Gastrocnemius medialis (tissue), 4 donors: ENCODE measurements around the gene NAA25. TPM values are rescaled to one million over a fixed set of nuclear protein-coding genes. Genes with fewer than 3 reads are reported as not detected.
"Not testable (repeated sequence)": the region's sequence is repeated elsewhere in the genome, so short reads cannot be mapped to it uniquely, and the experiment has no call there.

Experiments
- ATAC-seq, 2 donors: fragments of 150-250 bp; one replicate each; pipeline ENCODE4 v1.9.1; 2016
- DNase-seq, 2 donors: peaks; one replicate each; pipeline ENCODE4 v3.0.0-alpha.2; 2019
- H3K27ac ChIP-seq, 4 donors: fragments of 200-600 bp; sonication (generic); 1 replicate in 1 of 4; 2 replicates in 3 of 4; pipeline ENCODE4 v1.5.1; 2016 to 2018; ENCODE audit warnings: mild to moderate bottlenecking in 2 of 4, moderate library complexity in 1 of 4
- H3K27me3 ChIP-seq, 3 donors: fragments of 200-600 bp; sonication (generic) in 2 of 3; 1 replicate in 1 of 3; 2 replicates in 2 of 3; pipeline versions ENCODE4 v1.5.1 to v1.6.0; 2016 to 2019; ENCODE audit warnings: mild to moderate bottlenecking in 1 of 3, moderate library complexity in 1 of 3
- H3K36me3 ChIP-seq, 2 donors: fragments of 200-600 bp; sonication (generic) in 1 of 2; one replicate each; pipeline ENCODE4 v1.5.1; 2017 to 2018
- H3K4me1 ChIP-seq, 2 donors: fragments of 200-600 bp; sonication (generic) in 1 of 2; one replicate each; pipeline ENCODE4 v1.5.1; 2016 to 2017; ENCODE audit warnings: mild to moderate bottlenecking in 2 of 2
- H3K4me3 ChIP-seq, 4 donors: fragments of 200-600 bp; sonication (generic) in 3 of 4; 1 replicate in 1 of 4; 2 replicates in 3 of 4; pipeline ENCODE4 v1.5.1; 2016 to 2019; ENCODE audit warnings: mild to moderate bottlenecking in 2 of 4
- H3K9me3 ChIP-seq, 3 donors: fragments of 200-600 bp; sonication (generic) in 2 of 3; 1 replicate in 1 of 3; 2 replicates in 2 of 3; pipeline ENCODE4 v1.5.1; 2016 to 2019
- CTCF ChIP-seq, 5 experiments: fragments of 450-650 bp in 3 of 5; fragments of 200-600 bp in 2 of 5; sonication (generic) in 2 of 5; IDR thresholded peaks in 4 of 5; conservative IDR thresholded peaks in 1 of 5; 1 replicate in 4 of 5; 2 replicates in 1 of 5; pipeline ENCODE4 v1.5.1; 2016 to 2019; ENCODE audit warnings: antibody characterized with exemption in 5 of 5, mild to moderate bottlenecking in 3 of 5, moderate library complexity in 3 of 5
- POLR2A ChIP-seq, 2 donors: fragments of 450-650 bp; IDR thresholded peaks; one replicate each; pipeline ENCODE4 v1.6.1; 2017; ENCODE audit warnings: antibody characterized with exemption in 2 of 2, mild to moderate bottlenecking in 2 of 2, moderate library complexity in 2 of 2
- in situ Hi-C, 4 donors: fragments of 200-750 bp; cut with MboI; loops; one replicate each; pipeline versions ENCODE4 v1.15.0 to v1.8.0; 2017; ENCODE audit warnings: low sequenced_read_pairs in 4 of 4
- intact Hi-C: fragments of 100-400 bp; cut with DNase I; formaldehyde crosslinking; loops from one replicate; pipeline ENCODE4 v1.15.1; 2023; ENCODE audit warnings: low total_unique reads
- total RNA-seq, 4 donors: library from RNA; depleted of rRNA; stranded (reverse); fragments of >200 nt; gene quantifications; one replicate each; pipeline versions ENCODE4 v1.1.0 to v1.2.3, GENCODE V29; 2016

Gene NAA25
- total RNA-seq, 4 donors from 2014 or later: 17.2 to 44.6 (median 25.5) TPM

DNA sequence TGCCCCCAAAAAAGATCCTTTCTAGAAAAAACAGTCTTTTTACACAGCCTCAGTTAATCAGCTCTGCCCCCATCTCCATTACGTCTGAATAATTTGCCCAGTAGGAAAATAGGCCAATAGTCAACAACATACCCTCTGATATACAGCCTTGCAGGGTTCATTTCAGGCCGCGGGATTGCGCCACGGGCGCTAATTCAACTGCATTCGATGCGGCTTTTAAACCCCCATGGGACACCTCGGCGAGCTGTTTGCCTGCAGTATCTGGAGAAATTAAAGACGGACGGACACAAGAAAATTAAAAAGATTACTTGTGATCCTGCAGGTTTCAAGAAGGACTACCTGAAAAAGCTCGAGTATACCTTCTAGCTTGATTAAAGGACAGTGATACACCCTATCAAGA lies 59.2 kb downstream of the NAA25 start:
- Histone ChIP-seq H3K4me1 (no peaks in the 10 kb centered on the region), H3K4me3 (no peak overlapping the region), H3K36me3 (peaks cover 6 to 99% of the 10 kb centered on the region in 2 donors), H3K27ac (no peak overlapping the region), H3K9me3 (no peaks in the 10 kb centered on the region), H3K27me3 (no peaks in the 10 kb centered on the region)
- ATAC-seq: no peak
- in situ Hi-C loops (no loop called here), intact Hi-C loops (no loop called here)
- DNase-seq: no peak
- TF ChIP-seq POLR2A (IDR thresholded peaks at IDR 0.05) (no peak), CTCF (IDR thresholded peaks at IDR 0.05 in 4 of 5, conservative IDR thresholded peaks at IDR 0.05 in 1 of 5) (no peak)

- Histone ChIP-seq H3K27ac (no peak overlapping the region), H3K36me3 (peaks cover 6 to 98% of the 10 kb centered on the region in 2 donors), H3K4me1 (no peaks in the 10 kb centered on the region), H3K4me3 (no peak overlapping the region), H3K27me3 (no peaks in the 10 kb centered on the region), H3K9me3 (no peaks in the 10 kb centered on the region)
- in situ Hi-C loops: no loop called here
- ATAC-seq (no peak), DNase-seq (no peak)
- intact Hi-C loops: no loop called here
- TF ChIP-seq POLR2A (IDR thresholded peaks at IDR 0.05): no peak
- no peak for TF ChIP-seq CTCF (IDR thresholded peaks at IDR 0.05 in 4 of 5, conservative IDR thresholded peaks at IDR 0.05 in 1 of 5)
Observed at GRCh38 chr12:112046003-112046402, 62.6 kb downstream of the NAA25 start.

- H3K36me3 ChIP-seq: peaks cover 3 to 96% of the 10 kb centered on the region in 2 donors
- in situ Hi-C loops, ATAC-seq, intact Hi-C loops, H3K27ac ChIP-seq, H3K4me1 ChIP-seq, DNase-seq, H3K4me3 ChIP-seq, H3K9me3 ChIP-seq, H3K27me3 ChIP-seq: not testable (repeated sequence)
Observed at GRCh38 chr12:112036614-112037013, 72.0 kb downstream of the NAA25 start.

DNA sequence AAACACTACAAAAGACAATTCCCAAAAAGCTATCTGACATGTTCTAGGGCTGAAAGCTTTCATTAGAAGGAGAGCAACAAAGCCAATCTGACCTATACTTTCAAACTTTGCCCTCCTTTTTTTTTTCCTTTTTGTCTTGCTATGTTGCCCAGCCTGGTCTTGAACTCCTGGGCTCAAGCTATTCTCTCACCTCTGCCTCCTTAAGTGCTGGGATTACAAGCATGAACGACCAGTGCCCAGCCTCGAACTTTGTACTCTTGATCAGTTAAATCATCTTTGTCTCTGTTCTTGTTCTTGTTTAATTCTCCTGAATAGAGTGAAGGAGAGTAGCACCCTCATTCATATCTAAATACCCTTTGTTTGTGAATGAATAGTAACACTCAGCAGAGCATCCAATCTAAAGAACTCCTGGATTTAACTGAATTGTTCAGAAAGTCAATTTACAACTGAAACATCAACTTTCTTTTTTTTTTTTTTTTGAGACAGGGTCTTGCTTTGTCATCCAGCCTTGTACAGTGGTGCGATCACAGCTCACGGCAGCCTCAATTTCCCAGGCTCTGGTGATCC lies 73.3 kb downstream of the NAA25 start:
- H3K36me3 ChIP-seq: peaks cover 3 to 96% of the 10 kb centered on the region in 2 donors
- in situ Hi-C loops (no loop called here), intact Hi-C loops (no loop called here)
- no peak overlapping the region for H3K27ac ChIP-seq
- H3K27me3 ChIP-seq: no peaks in the 10 kb centered on the region
- DNase-seq (no peak), ATAC-seq (no peak)
- H3K9me3 ChIP-seq: no peaks in the 10 kb centered on the region
- TF ChIP-seq POLR2A (IDR thresholded peaks at IDR 0.05): no peak
- no peak for TF ChIP-seq CTCF (IDR thresholded peaks at IDR 0.05 in 4 of 5, conservative IDR thresholded peaks at IDR 0.05 in 1 of 5)
- no peak overlapping the region for H3K4me3 ChIP-seq
- no peaks in the 10 kb centered on the region for H3K4me1 ChIP-seq

DNA sequence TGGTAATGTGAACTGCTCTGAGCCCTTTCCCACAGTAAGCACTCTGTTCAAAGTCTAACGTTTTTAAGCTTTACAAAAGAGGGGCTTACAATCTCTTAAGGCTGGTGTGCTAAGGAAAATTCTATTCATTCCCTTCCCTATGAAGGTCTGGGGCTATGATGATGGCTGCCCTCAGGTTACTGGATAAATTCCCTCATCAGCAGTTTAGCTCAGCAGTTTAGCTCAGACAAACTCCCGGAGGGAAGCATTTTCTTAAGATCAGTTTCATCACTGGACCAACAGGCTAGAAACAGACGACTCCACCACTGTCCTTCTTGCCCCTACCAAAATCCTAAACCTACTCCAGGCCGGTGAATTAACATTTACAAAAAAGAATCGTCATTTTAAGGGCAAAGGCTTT lies 76.3 kb downstream of the NAA25 start:
- no peak overlapping the region for H3K27ac ChIP-seq
- peaks cover 0 to 94% of the 10 kb centered on the region in 2 donors for H3K36me3 ChIP-seq
- H3K4me1 ChIP-seq: no peaks in the 10 kb centered on the region
- no peaks in the 10 kb centered on the region for H3K9me3 ChIP-seq
- intact Hi-C loops: no loop called here
- in situ Hi-C loops: no loop called here
- no peak overlapping the region for H3K4me3 ChIP-seq
- H3K27me3 ChIP-seq: no peaks in the 10 kb centered on the region
- TF ChIP-seq POLR2A (IDR thresholded peaks at IDR 0.05) (no peak), CTCF (IDR thresholded peaks at IDR 0.05 in 4 of 5, conservative IDR thresholded peaks at IDR 0.05 in 1 of 5) (no peak)
- ATAC-seq (no peak), DNase-seq (no peak)
